Breast epithelium (tissue), 3 donors: Measurements from ENCODE around the gene SGPL1.

Experiments
- CTCF ChIP-seq, 3 donors: fragments of 450-650 bp; IDR thresholded peaks; one replicate each; pipeline ENCODE4 v1.5.1; 2016 to 2017; ENCODE audit warnings: antibody characterized with exemption in 3 of 3, mild to moderate bottlenecking in 3 of 3, moderate library complexity in 3 of 3
- POLR2AphosphoS5 ChIP-seq, 3 donors: sonication (generic); formaldehyde crosslinking; IDR thresholded peaks; one replicate each; pipeline ENCODE4 v1.6.1; 2017; ENCODE audit warnings: antibody characterized with exemption in 3 of 3

- TF ChIP-seq POLR2AphosphoS5 (IDR thresholded peaks at IDR 0.05) (no peak), CTCF (IDR thresholded peaks at IDR 0.05) (no peak)
Measured at GRCh38 chr10:70884741-70885140, 69.0 kb downstream of the SGPL1 start.
